ENCODE measurements around the gene TYK2.

DNA sequence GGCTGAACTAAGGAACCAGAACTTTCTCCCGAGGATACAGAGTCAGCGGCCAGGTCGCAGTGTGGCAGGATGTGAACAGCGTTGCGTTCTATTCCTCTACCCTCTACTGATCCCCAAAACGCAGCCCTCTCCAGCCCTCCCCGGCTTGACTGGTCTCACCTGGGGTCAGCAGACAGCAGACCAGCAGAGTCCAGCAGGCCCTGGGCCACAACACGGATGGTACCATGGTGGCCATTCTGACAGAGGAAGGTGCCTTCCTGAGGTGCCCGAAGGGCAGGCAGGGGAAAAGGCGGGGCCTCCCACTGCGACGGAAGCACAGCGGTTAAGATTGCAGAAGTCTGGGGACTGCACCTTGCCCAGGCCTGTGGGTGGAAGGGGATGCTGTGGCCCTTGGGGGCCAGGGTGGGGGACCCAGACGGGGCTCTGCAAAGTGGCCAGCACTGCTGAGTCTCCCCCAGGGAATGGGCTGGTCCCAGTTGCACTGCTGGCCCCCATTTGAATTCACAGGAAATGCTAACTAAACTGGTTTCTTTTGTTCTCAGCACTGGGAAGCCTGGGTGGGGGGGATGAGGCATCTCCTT is 40.9 kb downstream of the TYK2 start, which contains the start of gene ICAM3:
- TF ChIP-seq, protein P1, sequence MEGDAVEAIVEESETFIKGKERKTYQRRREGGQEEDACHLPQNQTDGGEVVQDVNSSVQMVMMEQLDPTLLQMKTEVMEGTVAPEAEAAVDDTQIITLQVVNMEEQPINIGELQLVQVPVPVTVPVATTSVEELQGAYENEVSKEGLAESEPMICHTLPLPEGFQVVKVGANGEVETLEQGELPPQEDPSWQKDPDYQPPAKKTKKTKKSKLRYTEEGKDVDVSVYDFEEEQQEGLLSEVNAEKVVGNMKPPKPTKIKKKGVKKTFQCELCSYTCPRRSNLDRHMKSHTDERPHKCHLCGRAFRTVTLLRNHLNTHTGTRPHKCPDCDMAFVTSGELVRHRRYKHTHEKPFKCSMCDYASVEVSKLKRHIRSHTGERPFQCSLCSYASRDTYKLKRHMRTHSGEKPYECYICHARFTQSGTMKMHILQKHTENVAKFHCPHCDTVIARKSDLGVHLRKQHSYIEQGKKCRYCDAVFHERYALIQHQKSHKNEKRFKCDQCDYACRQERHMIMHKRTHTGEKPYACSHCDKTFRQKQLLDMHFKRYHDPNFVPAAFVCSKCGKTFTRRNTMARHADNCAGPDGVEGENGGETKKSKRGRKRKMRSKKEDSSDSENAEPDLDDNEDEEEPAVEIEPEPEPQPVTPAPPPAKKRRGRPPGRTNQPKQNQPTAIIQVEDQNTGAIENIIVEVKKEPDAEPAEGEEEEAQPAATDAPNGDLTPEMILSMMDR (IDR thresholded peaks at IDR 0.05), result no peak
- no peak for TF ChIP-seq POLR2A (IDR thresholded peaks at IDR 0.05)
